Measurements from ENCODE around the gene C6orf15. TPM values are rescaled to one million over a fixed set of nuclear protein-coding genes. Genes with fewer than 3 reads are reported as not detected.

The C6orf15 gene
- polyA plus RNA-seq, 2 of the 4 experiments (the other 2 are of a cell fraction): not detected

DNA sequence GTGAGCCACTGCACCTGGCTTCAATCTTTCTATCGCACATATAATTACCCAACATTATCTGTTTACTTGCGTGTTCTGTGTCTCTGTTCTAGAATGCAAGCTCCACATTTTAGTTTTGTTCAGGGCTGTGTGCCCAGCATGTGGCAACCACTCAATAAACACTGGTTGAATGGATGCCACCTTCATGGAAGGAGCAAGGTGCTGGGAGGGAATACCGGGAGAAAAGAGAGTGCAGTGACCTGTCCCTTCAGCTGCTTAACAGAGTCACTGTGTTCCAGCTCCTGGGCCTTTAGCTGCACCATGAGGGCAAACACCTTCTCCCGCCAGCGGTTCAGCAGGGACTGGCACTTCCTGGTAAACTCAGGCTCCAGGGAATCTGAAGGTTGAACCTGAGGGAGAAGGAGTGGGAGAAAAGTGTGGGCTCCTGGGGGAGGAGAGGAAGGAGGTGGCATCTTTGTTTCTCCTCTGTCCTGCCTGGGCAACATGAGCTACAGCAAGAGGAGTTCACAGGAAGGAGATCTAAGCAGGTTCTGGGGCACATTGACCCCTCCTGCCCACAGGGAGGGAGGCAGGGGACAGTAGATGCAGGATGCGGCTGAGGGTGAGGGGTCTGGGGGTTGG is 37.6 kb upstream of the C6orf15 start:
- FAIRE-seq (no peak), ATAC-seq (no peak), DNase-seq (ENCODE audit: low read depth in 1 of 2, low spot score in 1 of 2) (no peak)
- 93% methylated on average over 6 of the region's 6 CpGs for WGBS (ENCODE audit: missing lambda C conversion rate)
- ChIA-PET POLR2A (no interaction called here), CTCF (interaction anchor here (0.9 to 2.6 kb wide), 3 partner anchors 12 to 43 kb away, joined by 5 to 8 read pairs (median 8); partner anchors contain the start of gene PSORS1C2)
- TF ChIP-seq EP300 (IDR thresholded peaks at IDR 0.05) (no peak), HES2 (IDR thresholded peaks at IDR 0.05) (no peak), TFCP2L1 (CRISPR knock-in tag; IDR thresholded peaks at IDR 0.05) (no peak), CTCF (IDR thresholded peaks at IDR 0.05) (no peak), RFX5 (IDR thresholded peaks at IDR 0.05) (no peak), CHD4 (IDR thresholded peaks at IDR 0.05; ENCODE audit: borderline replicate concordance) (no peak), MAFK (IDR thresholded peaks at IDR 0.05; ENCODE audit: partially characterized antibody) (no peak), ZNF302 (CRISPR knock-in tag; IDR thresholded peaks at IDR 0.05) (no peak), GATA3 (IDR thresholded peaks at IDR 0.05; ENCODE audit: borderline replicate concordance) (no peak), KDM5A (IDR thresholded peaks at IDR 0.05) (no peak), NPAS2 (CRISPR knock-in tag; IDR thresholded peaks at IDR 0.05; ENCODE audit: borderline replicate concordance) (no peak), BCL3 (IDR thresholded peaks at IDR 0.05) (no peak)
- TF ChIP-seq, protein P1, sequence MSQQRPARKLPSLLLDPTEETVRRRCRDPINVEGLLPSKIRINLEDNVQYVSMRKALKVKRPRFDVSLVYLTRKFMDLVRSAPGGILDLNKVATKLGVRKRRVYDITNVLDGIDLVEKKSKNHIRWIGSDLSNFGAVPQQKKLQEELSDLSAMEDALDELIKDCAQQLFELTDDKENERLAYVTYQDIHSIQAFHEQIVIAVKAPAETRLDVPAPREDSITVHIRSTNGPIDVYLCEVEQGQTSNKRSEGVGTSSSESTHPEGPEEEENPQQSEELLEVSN (IDR thresholded peaks at IDR 0.05; ENCODE audit: borderline replicate concordance, low read depth): no peak
- TF ChIP-seq, protein P2, sequence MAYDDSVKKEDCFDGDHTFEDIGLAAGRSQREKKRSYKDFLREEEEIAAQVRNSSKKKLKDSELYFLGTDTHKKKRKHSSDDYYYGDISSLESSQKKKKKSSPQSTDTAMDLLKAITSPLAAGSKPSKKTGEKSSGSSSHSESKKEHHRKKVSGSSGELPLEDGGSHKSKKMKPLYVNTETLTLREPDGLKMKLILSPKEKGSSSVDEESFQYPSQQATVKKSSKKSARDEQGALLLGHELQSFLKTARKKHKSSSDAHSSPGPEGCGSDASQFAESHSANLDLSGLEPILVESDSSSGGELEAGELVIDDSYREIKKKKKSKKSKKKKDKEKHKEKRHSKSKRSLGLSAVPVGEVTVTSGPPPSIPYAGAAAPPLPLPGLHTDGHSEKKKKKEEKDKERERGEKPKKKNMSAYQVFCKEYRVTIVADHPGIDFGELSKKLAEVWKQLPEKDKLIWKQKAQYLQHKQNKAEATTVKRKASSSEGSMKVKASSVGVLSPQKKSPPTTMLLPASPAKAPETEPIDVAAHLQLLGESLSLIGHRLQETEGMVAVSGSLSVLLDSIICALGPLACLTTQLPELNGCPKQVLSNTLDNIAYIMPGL (CRISPR knock-in tag; IDR thresholded peaks at IDR 0.05; ENCODE audit: borderline replicate concordance): no peak
- no peak overlapping the region for H3K27ac ChIP-seq
- no peaks in the 10 kb centered on the region for H3K9me3 ChIP-seq
- H3K4me3 ChIP-seq: no peak overlapping the region
- no peaks in the 10 kb centered on the region for H3K4me1 ChIP-seq
- no peak overlapping the region for H3K4me2 ChIP-seq

DNA sequence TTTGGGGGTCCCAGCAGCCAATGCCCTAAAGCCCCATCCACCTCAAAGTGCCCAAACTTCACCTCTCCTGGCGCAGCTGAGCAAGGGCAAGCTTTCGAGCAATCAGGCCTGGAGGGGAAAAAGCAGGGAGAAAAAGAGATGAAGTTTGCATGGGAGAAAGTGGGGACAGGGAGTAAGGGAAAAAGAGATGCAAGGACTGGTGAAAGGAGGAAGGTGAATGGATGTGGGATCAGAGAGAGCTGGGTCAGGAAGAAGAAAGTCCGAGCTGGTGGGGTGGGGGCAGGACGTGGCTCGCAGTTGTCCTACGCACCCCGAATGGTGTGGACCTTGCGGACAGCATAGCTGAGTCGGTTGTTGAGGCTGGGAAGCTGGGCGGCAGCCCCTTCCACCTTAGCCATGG is 33.0 kb upstream of the C6orf15 start:
- Histone ChIP-seq H3K4me1 (no peaks in the 10 kb centered on the region), H3K4me2 (no peak overlapping the region), H3K27ac (no peak overlapping the region), H3K4me3 (no peak overlapping the region), H3K9me3 (no peaks in the 10 kb centered on the region)
- POLR2A ChIA-PET: no interaction called here
- no peak for TF ChIP-seq RNF2 (IDR thresholded peaks at IDR 0.05; ENCODE audit: borderline replicate concordance, low read depth)
- TF ChIP-seq CHD2 (IDR thresholded peaks at IDR 0.05; ENCODE audit: low read length, partially characterized antibody): no peak
- TF ChIP-seq MYC (IDR thresholded peaks at IDR 0.05; ENCODE audit: borderline replicate concordance, low read length): no peak
- no peak for TF ChIP-seq SMC3 (IDR thresholded peaks at IDR 0.05)
- TF ChIP-seq, protein P1 (IDR thresholded peaks at IDR 0.05; ENCODE audit: borderline replicate concordance, low read depth): no peak
- no peak for TF ChIP-seq FOXS1 (CRISPR knock-in tag; IDR thresholded peaks at IDR 0.05)
- TF ChIP-seq JUNB (IDR thresholded peaks at IDR 0.05): no peak
- no peak for TF ChIP-seq EHF (CRISPR knock-in tag; IDR thresholded peaks at IDR 0.05)
- TF ChIP-seq FOSB (CRISPR knock-in tag; IDR thresholded peaks at IDR 0.05): no peak
- TF ChIP-seq CTCF (IDR thresholded peaks at IDR 0.05): no peak
- TF ChIP-seq NR3C1 (IDR thresholded peaks at IDR 0.05): no peak
- no peak for ATAC-seq
- DNase-seq (ENCODE audit: low read depth in 1 of 2, low spot score in 1 of 2): no peak
- 95% methylated on average over 10 of the region's 10 CpGs for WGBS (ENCODE audit: missing lambda C conversion rate)
- CTCF ChIA-PET: interaction anchor here (0.8 to 2.9 kb wide), 4 partner anchors 17 to 222 kb away, joined by 3 to 12 read pairs (median 4); no protein-coding TSS in a partner anchor
- no peak for FAIRE-seq
